Tibial nerve (tissue), 4 donors: ENCODE data around the gene RIC1.
"Not testable (repeated sequence)": the region's sequence is repeated elsewhere in the genome, so short reads cannot be mapped to it uniquely, and the experiment has no call there.

Experiments used
- EP300 ChIP-seq, 2 donors: sonication (generic); formaldehyde crosslinking; IDR thresholded peaks; one replicate each; pipeline ENCODE4 v1.6.1; 2017; ENCODE audit warnings: antibody characterized with exemption in 2 of 2, mild to moderate bottlenecking in 1 of 2
- POLR2A ChIP-seq, 2 donors: fragments of 450-650 bp; IDR thresholded peaks; one replicate each; pipeline ENCODE4 v1.6.1; 2017; ENCODE audit warnings: antibody characterized with exemption in 2 of 2, mild to moderate bottlenecking in 2 of 2, moderate library complexity in 2 of 2
- TF ChIP-seq, protein P1 (sequence below), 5 experiments: fragments of 200-600 bp in 3 of 5; fragments of 450-650 bp in 2 of 5; sonication (generic) in 3 of 5; IDR thresholded peaks; one replicate each; pipeline ENCODE4 v1.5.1; 2016 to 2019; ENCODE audit warnings: antibody characterized with exemption in 5 of 5, mild to moderate bottlenecking in 3 of 5, moderate library complexity in 2 of 5

DNA sequence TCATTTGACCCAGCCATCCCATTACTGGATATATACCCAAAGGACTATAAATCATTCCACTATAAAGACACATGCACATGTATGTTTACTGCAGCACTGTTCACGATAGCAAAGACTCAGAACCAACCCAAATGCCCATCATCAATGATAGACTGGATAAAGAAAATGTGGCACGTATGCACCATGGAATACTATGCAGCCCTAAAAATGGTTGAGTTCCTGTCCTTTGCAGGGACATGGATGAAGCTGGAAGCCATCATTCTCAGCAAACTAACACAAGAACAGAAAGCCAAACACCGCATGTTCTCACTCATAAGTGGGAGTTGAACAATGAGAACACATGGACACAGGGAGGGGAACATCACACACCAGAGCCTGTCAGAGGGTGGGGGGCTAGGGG is 154.5 kb downstream of the RIC1 start:
- TF ChIP-seq EP300, POLR2A (IDR thresholded peaks at IDR 0.05): not testable (repeated sequence)
- TF ChIP-seq, protein P1, sequence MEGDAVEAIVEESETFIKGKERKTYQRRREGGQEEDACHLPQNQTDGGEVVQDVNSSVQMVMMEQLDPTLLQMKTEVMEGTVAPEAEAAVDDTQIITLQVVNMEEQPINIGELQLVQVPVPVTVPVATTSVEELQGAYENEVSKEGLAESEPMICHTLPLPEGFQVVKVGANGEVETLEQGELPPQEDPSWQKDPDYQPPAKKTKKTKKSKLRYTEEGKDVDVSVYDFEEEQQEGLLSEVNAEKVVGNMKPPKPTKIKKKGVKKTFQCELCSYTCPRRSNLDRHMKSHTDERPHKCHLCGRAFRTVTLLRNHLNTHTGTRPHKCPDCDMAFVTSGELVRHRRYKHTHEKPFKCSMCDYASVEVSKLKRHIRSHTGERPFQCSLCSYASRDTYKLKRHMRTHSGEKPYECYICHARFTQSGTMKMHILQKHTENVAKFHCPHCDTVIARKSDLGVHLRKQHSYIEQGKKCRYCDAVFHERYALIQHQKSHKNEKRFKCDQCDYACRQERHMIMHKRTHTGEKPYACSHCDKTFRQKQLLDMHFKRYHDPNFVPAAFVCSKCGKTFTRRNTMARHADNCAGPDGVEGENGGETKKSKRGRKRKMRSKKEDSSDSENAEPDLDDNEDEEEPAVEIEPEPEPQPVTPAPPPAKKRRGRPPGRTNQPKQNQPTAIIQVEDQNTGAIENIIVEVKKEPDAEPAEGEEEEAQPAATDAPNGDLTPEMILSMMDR (IDR thresholded peaks at IDR 0.05), result not testable (repeated sequence)
